Measurements from ENCODE around the gene SHISAL2A. TPM values are rescaled to one million over a fixed set of nuclear protein-coding genes. Genes with fewer than 3 reads are reported as not detected.
"Not testable (repeated sequence)": the region's sequence is repeated elsewhere in the genome, so short reads cannot be mapped to it uniquely, and the experiment has no call there.

SHISAL2A gene
- total and polyA plus RNA-seq, 5 donors from 2014 or later = 4.3 to 27.2 (median 5.9) TPM

DNA sequence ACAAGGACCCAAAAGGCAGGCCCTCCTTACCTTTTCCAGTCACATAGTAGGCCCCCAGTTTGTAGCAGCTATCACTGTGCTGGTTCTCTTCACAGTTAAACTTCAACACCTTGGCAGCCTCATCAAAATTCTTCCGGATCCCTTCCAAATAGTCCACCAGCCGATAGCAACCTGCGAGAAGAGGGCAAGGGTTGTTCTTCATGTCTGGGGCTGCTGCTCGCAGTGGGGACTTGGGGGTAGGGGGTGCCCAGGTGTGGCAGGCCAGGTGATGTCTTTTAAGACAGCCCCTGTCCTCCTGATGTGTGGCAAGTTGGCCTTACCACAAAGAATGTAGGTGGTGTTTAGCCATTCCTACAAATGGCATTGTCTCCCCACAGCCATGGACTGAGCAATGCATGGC lies 59.7 kb downstream of the SHISAL2A start:
- DNase-seq = no peak
- H3K36me3 ChIP-seq (ENCODE audit: control insufficient read depth, insufficient read depth, low read length) = peaks cover 5% of the 10 kb centered on the region
- Mint-ChIP-seq H3K36me3 (peaks cover 13% of the 10 kb centered on the region), H3K27ac (peak overlapping the region in 2 of 3 donors; percentile 33 to 57), H3K4me1 (peaks cover 6 to 13% (median 9%) of the 10 kb centered on the region in 4 donors), H3K9me3 (no peaks in the 10 kb centered on the region), H3K4me3 (no peak overlapping the region), H3K27me3 (no peaks in the 10 kb centered on the region)
- ATAC-seq (ENCODE audit: low read depth in 2 of 2) = no peak
- no peak overlapping the region for H3K4me3 ChIP-seq (ENCODE audit: low read depth, low read length)
- no peaks in the 10 kb centered on the region for H3K4me1 ChIP-seq (ENCODE audit: control insufficient read depth, insufficient read depth, low read length, poor library complexity, severe bottlenecking)
- no peaks in the 10 kb centered on the region for H3K27me3 ChIP-seq (ENCODE audit: control insufficient read depth, insufficient read depth, low read length)
- no peak overlapping the region for H3K27ac ChIP-seq (ENCODE audit: insufficient read depth, low read length, poor library complexity, severe bottlenecking)
- no peaks in the 10 kb centered on the region for H3K9me3 ChIP-seq (ENCODE audit: control insufficient read depth in 2 of 2, low read length in 2 of 2)

GRCh38 chr1:52693351-52693750 lies 60.4 kb downstream of the SHISAL2A start:
- Mint-ChIP-seq H3K4me1 (peaks cover 7 to 19% (median 10%) of the 10 kb centered on the region in 4 donors), H3K36me3 (peaks cover 13% of the 10 kb centered on the region)
- H3K4me3 ChIP-seq (ENCODE audit: low read depth, low read length); H3K4me3 Mint-ChIP-seq; H3K4me1 ChIP-seq (ENCODE audit: control insufficient read depth, insufficient read depth, low read length, poor library complexity, severe bottlenecking); H3K27me3 ChIP-seq (ENCODE audit: control insufficient read depth, insufficient read depth, low read length); H3K27ac ChIP-seq (ENCODE audit: insufficient read depth, low read length, poor library complexity, severe bottlenecking); H3K36me3 ChIP-seq (ENCODE audit: control insufficient read depth, insufficient read depth, low read length); H3K27ac Mint-ChIP-seq; H3K27me3 Mint-ChIP-seq; H3K9me3 ChIP-seq (ENCODE audit: control insufficient read depth in 2 of 2, low read length in 2 of 2); ATAC-seq (ENCODE audit: low read depth in 2 of 2); DNase-seq; H3K9me3 Mint-ChIP-seq: not testable (repeated sequence)

DNA sequence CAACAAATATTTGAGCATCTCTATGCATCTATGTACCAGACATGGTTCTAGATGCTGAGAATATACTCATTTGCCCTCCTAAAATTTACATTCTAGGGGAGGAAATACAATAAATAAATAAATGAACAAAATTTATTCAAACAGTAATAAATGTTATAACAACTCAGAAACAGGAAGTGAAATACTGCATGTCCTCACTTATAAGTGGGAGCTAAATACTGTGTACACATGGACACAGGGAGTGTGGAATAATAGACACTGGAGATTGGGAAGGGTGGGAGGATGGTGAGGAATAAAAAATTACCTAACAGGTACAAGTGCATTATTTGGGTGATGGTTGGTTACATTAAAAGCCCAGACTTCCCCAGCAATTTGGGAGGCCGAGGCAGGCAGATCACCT lies 60.9 kb downstream of the SHISAL2A start:
- no peak overlapping the region for H3K27ac Mint-ChIP-seq

GRCh38 chr1:52695627-52696026 lies 62.7 kb downstream of the SHISAL2A start:
- H3K36me3 ChIP-seq (ENCODE audit: control insufficient read depth, insufficient read depth, low read length) = peaks cover 5% of the 10 kb centered on the region
- H3K4me1 Mint-ChIP-seq = peaks cover 8 to 25% (median 16%) of the 10 kb centered on the region in 4 donors
- H3K27ac Mint-ChIP-seq = peak overlapping the region; percentile 21 to 88 (median 70)
- H3K27me3 Mint-ChIP-seq = no peaks in the 10 kb centered on the region
- H3K9me3 Mint-ChIP-seq = no peaks in the 10 kb centered on the region
- H3K27me3 ChIP-seq (ENCODE audit: control insufficient read depth, insufficient read depth, low read length) = no peaks in the 10 kb centered on the region
- no peak overlapping the region for H3K4me3 ChIP-seq (ENCODE audit: low read depth, low read length)
- no peaks in the 10 kb centered on the region for H3K9me3 ChIP-seq (ENCODE audit: control insufficient read depth in 2 of 2, low read length in 2 of 2)
- peak overlapping the region in 3 of 4 donors; percentile 40 to 69 (median 42) for H3K4me3 Mint-ChIP-seq
- ATAC-seq (ENCODE audit: low read depth in 2 of 2) (no peak), DNase-seq (no peak)
- peaks cover 10% of the 10 kb centered on the region for H3K4me1 ChIP-seq (ENCODE audit: control insufficient read depth, insufficient read depth, low read length, poor library complexity, severe bottlenecking)
- H3K36me3 Mint-ChIP-seq = peaks cover 13% of the 10 kb centered on the region
- H3K27ac ChIP-seq (ENCODE audit: insufficient read depth, low read length, poor library complexity, severe bottlenecking) = no peak overlapping the region

More for the DNA sequence above, 60.9 kb downstream of the SHISAL2A start:
- Mint-ChIP-seq H3K4me1 (peaks cover 8 to 24% (median 15%) of the 10 kb centered on the region in 4 donors), H3K9me3 (no peaks in the 10 kb centered on the region), H3K36me3 (peaks cover 13% of the 10 kb centered on the region), H3K4me3 (no peak overlapping the region), H3K27me3 (no peaks in the 10 kb centered on the region)
- DNase-seq (no peak), ATAC-seq (ENCODE audit: low read depth in 2 of 2) (no peak)
- Histone ChIP-seq H3K4me3 (ENCODE audit: low read depth, low read length) (no peak overlapping the region), H3K27ac (ENCODE audit: insufficient read depth, low read length, poor library complexity, severe bottlenecking) (no peak overlapping the region), H3K9me3 (ENCODE audit: control insufficient read depth in 2 of 2, low read length in 2 of 2) (no peaks in the 10 kb centered on the region), H3K27me3 (ENCODE audit: control insufficient read depth, insufficient read depth, low read length) (no peaks in the 10 kb centered on the region), H3K4me1 (ENCODE audit: control insufficient read depth, insufficient read depth, low read length, poor library complexity, severe bottlenecking) (peaks cover 9% of the 10 kb centered on the region), H3K36me3 (ENCODE audit: control insufficient read depth, insufficient read depth, low read length) (peaks cover 5% of the 10 kb centered on the region)

DNA sequence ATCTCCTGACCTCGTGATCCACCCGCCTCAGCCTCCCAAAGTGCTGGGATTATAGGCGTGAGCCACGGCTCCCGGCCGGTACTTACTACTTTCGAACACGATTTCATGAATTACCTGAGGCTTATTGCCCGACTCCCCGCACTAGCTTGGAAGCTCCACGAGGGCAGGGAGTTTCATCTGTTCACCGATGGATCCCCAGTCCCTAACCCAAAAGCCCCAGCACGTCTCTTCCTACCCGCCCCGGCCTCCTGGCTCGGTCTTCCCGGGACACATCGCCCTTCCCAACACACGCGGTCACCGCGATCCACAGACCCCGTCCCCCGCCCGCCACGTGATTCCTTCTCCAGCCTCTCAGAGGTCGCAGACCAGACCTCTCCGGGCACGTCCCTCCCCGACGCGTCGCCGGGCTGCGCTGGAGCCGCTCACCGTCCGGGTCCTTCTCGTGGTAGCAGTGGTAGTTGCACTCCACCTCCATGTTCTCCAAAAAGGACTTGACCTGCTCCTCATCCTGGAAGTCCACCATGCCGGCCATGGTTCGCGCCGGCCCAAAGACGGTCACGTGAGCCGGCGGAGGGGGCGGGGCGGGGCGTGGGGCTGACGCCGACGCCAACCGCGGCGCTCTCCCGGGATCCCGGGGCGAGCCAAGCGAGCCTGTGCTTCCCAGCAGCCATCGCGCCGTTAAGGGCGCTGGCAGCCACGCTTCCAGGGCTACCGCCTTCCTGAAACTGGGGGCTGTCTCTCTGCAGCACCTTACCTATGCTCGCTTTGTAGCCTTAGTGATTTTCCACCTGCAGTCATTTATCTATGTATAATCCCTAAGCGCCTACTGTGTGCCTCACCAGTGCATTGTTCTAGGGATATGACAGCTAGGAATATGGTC lies 65.1 kb downstream of the SHISAL2A start, which contains the start of gene COA7:
Gene COA7 (minus strand): TSS at position 553 of the 880 bp plus-strand sequence. CDS start 21 bp downstream, at position 532.
- no peaks in the 10 kb centered on the region for H3K9me3 ChIP-seq (ENCODE audit: control insufficient read depth in 2 of 2, low read length in 2 of 2)
- H3K27me3 Mint-ChIP-seq = peaks cover 6% of the 10 kb centered on the region
- no peaks in the 10 kb centered on the region for H3K36me3 ChIP-seq (ENCODE audit: control insufficient read depth, insufficient read depth, low read length)
- peak within 1 kb of the TSS; percentile 89 to 98 (median 94) for H3K4me3 Mint-ChIP-seq
- no peaks in the 10 kb centered on the region for H3K36me3 Mint-ChIP-seq
- ATAC-seq (ENCODE audit: low read depth in 2 of 2) (peak; percentile 19 to 21), DNase-seq (peak; percentile 35 to 69 (median 65))
- peak within 1 kb of the TSS; percentile 86 to 95 (median 93) for H3K27ac Mint-ChIP-seq
- H3K27ac ChIP-seq (ENCODE audit: insufficient read depth, low read length, poor library complexity, severe bottlenecking) = peak within 1 kb of the TSS; percentile 37
- peak within 1 kb of the TSS; percentile 73 for H3K4me3 ChIP-seq (ENCODE audit: low read depth, low read length)
- H3K4me1 Mint-ChIP-seq = peaks cover 11 to 38% (median 22%) of the 10 kb centered on the region in 4 donors
- H3K4me1 ChIP-seq (ENCODE audit: control insufficient read depth, insufficient read depth, low read length, poor library complexity, severe bottlenecking) = peaks cover 14% of the 10 kb centered on the region
- H3K9me3 Mint-ChIP-seq = no peaks in the 10 kb centered on the region
- no peaks in the 10 kb centered on the region for H3K27me3 ChIP-seq (ENCODE audit: control insufficient read depth, insufficient read depth, low read length)

- Histone ChIP-seq H3K36me3 (ENCODE audit: control insufficient read depth, insufficient read depth, low read length) (no peaks in the 10 kb centered on the region), H3K9me3 (ENCODE audit: control insufficient read depth in 2 of 2, low read length in 2 of 2) (no peaks in the 10 kb centered on the region), H3K27me3 (ENCODE audit: control insufficient read depth, insufficient read depth, low read length) (peaks cover 1% of the 10 kb centered on the region), H3K27ac (ENCODE audit: insufficient read depth, low read length, poor library complexity, severe bottlenecking) (peak overlapping the region; percentile 87), H3K4me3 (ENCODE audit: low read depth, low read length) (peak overlapping the region; percentile 64), H3K4me1 (ENCODE audit: control insufficient read depth, insufficient read depth, low read length, poor library complexity, severe bottlenecking) (peaks cover 21% of the 10 kb centered on the region)
- H3K36me3 Mint-ChIP-seq = no peaks in the 10 kb centered on the region
- H3K27me3 Mint-ChIP-seq = peaks cover 8% of the 10 kb centered on the region
- ATAC-seq (ENCODE audit: low read depth in 2 of 2) = peak; percentile 90 to 91
- peak overlapping the region; percentile 88 to 91 (median 90) for H3K4me3 Mint-ChIP-seq
- peaks cover 9 to 28% (median 18%) of the 10 kb centered on the region in 4 donors for H3K4me1 Mint-ChIP-seq
- peak overlapping the region; percentile 98 to 100 (median 100) for H3K27ac Mint-ChIP-seq
- no peaks in the 10 kb centered on the region for H3K9me3 Mint-ChIP-seq
- peak; percentile 75 to 94 (median 86) for DNase-seq
Observed at GRCh38 chr1:52702886-52703787, 70.2 kb downstream of the SHISAL2A start.

DNA sequence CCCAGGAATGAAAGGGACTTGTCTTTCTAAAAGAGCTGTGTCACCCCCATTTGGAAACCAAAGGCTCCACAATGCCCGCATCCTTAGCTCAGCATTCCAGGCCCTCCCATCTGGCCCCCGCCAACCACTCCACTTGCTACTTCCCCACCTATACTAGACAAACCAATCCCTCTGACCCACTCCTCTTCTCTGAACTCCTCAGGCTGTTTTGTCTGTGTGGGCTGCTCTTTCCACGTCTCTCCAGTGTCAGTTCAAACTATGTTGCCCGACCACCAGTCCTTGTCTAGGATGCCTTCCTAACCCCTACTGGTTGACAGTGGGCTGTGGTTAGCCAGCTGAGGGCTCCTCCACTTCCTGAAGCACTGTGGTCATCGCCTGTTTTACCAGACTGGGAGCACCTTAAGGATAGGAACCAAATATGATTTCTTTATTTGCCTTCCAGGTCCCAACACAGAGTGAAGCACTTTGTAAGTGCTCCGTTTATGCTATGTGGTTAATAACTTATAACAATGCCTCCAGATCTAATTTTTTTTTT lies 73.2 kb downstream of the SHISAL2A start:
- no peak overlapping the region for H3K27ac Mint-ChIP-seq
- H3K4me1 Mint-ChIP-seq = peaks cover 7 to 21% (median 11%) of the 10 kb centered on the region in 4 donors
- H3K27ac ChIP-seq (ENCODE audit: insufficient read depth, low read length, poor library complexity, severe bottlenecking) = no peak overlapping the region
- no peak for DNase-seq
- no peak overlapping the region for H3K4me3 ChIP-seq (ENCODE audit: low read depth, low read length)
- H3K36me3 Mint-ChIP-seq = no peaks in the 10 kb centered on the region
- peaks cover 15% of the 10 kb centered on the region for H3K4me1 ChIP-seq (ENCODE audit: control insufficient read depth, insufficient read depth, low read length, poor library complexity, severe bottlenecking)
- no peaks in the 10 kb centered on the region for H3K36me3 ChIP-seq (ENCODE audit: control insufficient read depth, insufficient read depth, low read length)
- peak overlapping the region in 1 of 4 donors; percentile 51 for H3K4me3 Mint-ChIP-seq
- peaks cover 3% of the 10 kb centered on the region for H3K27me3 ChIP-seq (ENCODE audit: control insufficient read depth, insufficient read depth, low read length)
- no peak for ATAC-seq (ENCODE audit: low read depth in 2 of 2)
- no peaks in the 10 kb centered on the region for H3K9me3 Mint-ChIP-seq
- H3K9me3 ChIP-seq (ENCODE audit: control insufficient read depth in 2 of 2, low read length in 2 of 2) = no peaks in the 10 kb centered on the region
- peaks cover 13% of the 10 kb centered on the region for H3K27me3 Mint-ChIP-seq

Data from CD4-positive, CD25-positive, alpha-beta regulatory T cell (primary cell).